Measurements from ENCODE around the gene PTPRK.

The PTPRK gene

GRCh38 chr6:128478230-128479047, 42.0 kb downstream of the PTPRK start:
- H3K36me3 ChIP-seq (ENCODE audit: control insufficient read depth, insufficient read depth, low read length) = no peaks in the 10 kb centered on the region
- H3K4me3 ChIP-seq (ENCODE audit: insufficient read depth, low read depth, low read length) = no peak overlapping the region
- 96 to 100% methylated on average over 2 of the region's 3 CpGs for WGBS, 2 experiments
- H3K27ac ChIP-seq (ENCODE audit: insufficient read depth, low read depth, low read length, poor library complexity, severe bottlenecking) = no peak overlapping the region
- H3K9me3 ChIP-seq (ENCODE audit: control insufficient read depth, low read length) = no peaks in the 10 kb centered on the region
- H3K27me3 ChIP-seq (ENCODE audit: control insufficient read depth, insufficient read depth, low read length, poor library complexity, severe bottlenecking) = no peaks in the 10 kb centered on the region
- peaks cover 3% of the 10 kb centered on the region for H3K4me1 ChIP-seq (ENCODE audit: control insufficient read depth, insufficient read depth, low read length)

GRCh38 chr6:128474933-128475332, 45.5 kb downstream of the PTPRK start:
- Histone ChIP-seq H3K4me3 (ENCODE audit: insufficient read depth, low read depth, low read length) (no peak overlapping the region), H3K9me3 (ENCODE audit: control insufficient read depth, low read length) (no peaks in the 10 kb centered on the region), H3K4me1 (ENCODE audit: control insufficient read depth, insufficient read depth, low read length) (no peaks in the 10 kb centered on the region), H3K27ac (ENCODE audit: insufficient read depth, low read depth, low read length, poor library complexity, severe bottlenecking) (no peak overlapping the region), H3K36me3 (ENCODE audit: control insufficient read depth, insufficient read depth, low read length) (no peaks in the 10 kb centered on the region), H3K27me3 (ENCODE audit: control insufficient read depth, insufficient read depth, low read length, poor library complexity, severe bottlenecking) (no peaks in the 10 kb centered on the region)
- WGBS, 2 experiments = 100% methylated on average over 1 of the region's 1 CpG

- WGBS, 2 experiments = 90% methylated on average over 1 of the region's 1 CpG; no CpG with 5 or more reads in 1 of the 2 experiments
These were observed 45.9 kb downstream of the PTPRK start for GRCh38 chr6:128474481-128474880.

DNA sequence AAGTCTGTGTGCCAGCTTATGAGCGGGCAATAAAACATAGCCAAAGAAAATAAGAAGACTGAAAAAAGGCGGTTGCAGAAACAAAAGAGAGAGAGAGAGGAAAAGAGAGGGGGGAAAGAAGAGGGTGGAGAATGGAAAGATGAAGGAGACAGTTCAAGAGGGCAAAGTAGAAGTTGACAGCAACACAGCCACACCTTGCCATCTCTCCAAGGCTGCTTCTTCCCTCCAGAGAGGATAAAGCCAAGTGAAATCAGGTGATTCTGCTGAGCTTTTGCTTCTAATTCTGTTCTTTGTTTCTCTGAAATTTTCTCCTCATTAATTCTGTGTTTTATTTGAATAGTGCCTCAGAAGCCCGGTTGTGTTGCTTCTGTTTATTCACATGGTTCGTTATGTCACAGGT, 48.5 kb downstream of the PTPRK start:
- no peak overlapping the region for H3K4me3 ChIP-seq (ENCODE audit: insufficient read depth, low read depth, low read length)
- no peak overlapping the region for H3K27ac ChIP-seq (ENCODE audit: insufficient read depth, low read depth, low read length, poor library complexity, severe bottlenecking)
- 92 to 94% methylated on average over 4 of the region's 4 CpGs for WGBS, 2 experiments
- no peaks in the 10 kb centered on the region for H3K9me3 ChIP-seq (ENCODE audit: control insufficient read depth, low read length)
- no peaks in the 10 kb centered on the region for H3K4me1 ChIP-seq (ENCODE audit: control insufficient read depth, insufficient read depth, low read length)
- no peaks in the 10 kb centered on the region for H3K27me3 ChIP-seq (ENCODE audit: control insufficient read depth, insufficient read depth, low read length, poor library complexity, severe bottlenecking)
- H3K36me3 ChIP-seq (ENCODE audit: control insufficient read depth, insufficient read depth, low read length) = no peaks in the 10 kb centered on the region

More at GRCh38 chr6:128474481-128474880, 45.9 kb downstream of the PTPRK start:
- Histone ChIP-seq H3K36me3 (ENCODE audit: control insufficient read depth, insufficient read depth, low read length) (no peaks in the 10 kb centered on the region), H3K9me3 (ENCODE audit: control insufficient read depth, low read length) (no peaks in the 10 kb centered on the region), H3K4me3 (ENCODE audit: insufficient read depth, low read depth, low read length) (no peak overlapping the region), H3K27me3 (ENCODE audit: control insufficient read depth, insufficient read depth, low read length, poor library complexity, severe bottlenecking) (no peaks in the 10 kb centered on the region), H3K27ac (ENCODE audit: insufficient read depth, low read depth, low read length, poor library complexity, severe bottlenecking) (no peak overlapping the region), H3K4me1 (ENCODE audit: control insufficient read depth, insufficient read depth, low read length) (no peaks in the 10 kb centered on the region)

GRCh38 chr6:128465368-128466343, 54.7 kb downstream of the PTPRK start:
- no peak overlapping the region for H3K4me3 ChIP-seq (ENCODE audit: insufficient read depth, low read depth, low read length)
- H3K27ac ChIP-seq (ENCODE audit: insufficient read depth, low read depth, low read length, poor library complexity, severe bottlenecking) = no peak overlapping the region
- no peaks in the 10 kb centered on the region for H3K27me3 ChIP-seq (ENCODE audit: control insufficient read depth, insufficient read depth, low read length, poor library complexity, severe bottlenecking)
- H3K9me3 ChIP-seq (ENCODE audit: control insufficient read depth, low read length) = no peaks in the 10 kb centered on the region
- WGBS, 2 experiments = 66 to 89% methylated on average over 2 of the region's 2 CpGs
- no peaks in the 10 kb centered on the region for H3K4me1 ChIP-seq (ENCODE audit: control insufficient read depth, insufficient read depth, low read length)
- H3K36me3 ChIP-seq (ENCODE audit: control insufficient read depth, insufficient read depth, low read length) = no peaks in the 10 kb centered on the region

DNA sequence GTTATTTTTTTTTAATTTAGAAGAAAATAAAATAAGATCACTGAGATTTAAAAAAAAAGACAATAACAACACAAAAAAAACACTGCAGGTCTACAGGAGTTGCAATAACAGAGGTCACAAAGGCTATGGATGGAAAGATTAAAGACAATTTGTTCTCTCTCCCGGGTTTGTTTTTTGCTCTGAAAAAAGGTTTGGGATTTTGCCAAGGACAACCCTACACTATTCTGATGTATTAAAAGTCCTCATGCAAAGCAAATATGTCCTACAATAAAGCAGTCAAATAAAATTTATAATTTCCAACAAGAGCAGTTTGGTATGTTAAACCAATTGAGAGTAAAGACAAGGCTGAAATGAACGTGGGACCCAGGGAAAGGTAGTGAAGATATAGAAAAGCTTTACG, 55.6 kb downstream of the PTPRK start:
- Histone ChIP-seq H3K4me1 (ENCODE audit: control insufficient read depth, insufficient read depth, low read length) (no peaks in the 10 kb centered on the region), H3K27ac (ENCODE audit: insufficient read depth, low read depth, low read length, poor library complexity, severe bottlenecking) (no peak overlapping the region), H3K9me3 (ENCODE audit: control insufficient read depth, low read length) (no peaks in the 10 kb centered on the region), H3K36me3 (ENCODE audit: control insufficient read depth, insufficient read depth, low read length) (no peaks in the 10 kb centered on the region), H3K4me3 (ENCODE audit: insufficient read depth, low read depth, low read length) (no peak overlapping the region), H3K27me3 (ENCODE audit: control insufficient read depth, insufficient read depth, low read length, poor library complexity, severe bottlenecking) (no peaks in the 10 kb centered on the region)
- 93 to 100% methylated on average over 1 to 2 of the region's 3 CpGs for WGBS, 2 experiments

GRCh38 chr6:128463942-128464341, 56.5 kb downstream of the PTPRK start:
- no peak overlapping the region for H3K27ac ChIP-seq (ENCODE audit: insufficient read depth, low read depth, low read length, poor library complexity, severe bottlenecking)
- H3K4me3 ChIP-seq (ENCODE audit: insufficient read depth, low read depth, low read length) = no peak overlapping the region
- 91 to 93% methylated on average over 7 of the region's 7 CpGs for WGBS, 2 experiments
- H3K4me1 ChIP-seq (ENCODE audit: control insufficient read depth, insufficient read depth, low read length) = no peaks in the 10 kb centered on the region
- no peaks in the 10 kb centered on the region for H3K9me3 ChIP-seq (ENCODE audit: control insufficient read depth, low read length)
- no peaks in the 10 kb centered on the region for H3K36me3 ChIP-seq (ENCODE audit: control insufficient read depth, insufficient read depth, low read length)
- no peaks in the 10 kb centered on the region for H3K27me3 ChIP-seq (ENCODE audit: control insufficient read depth, insufficient read depth, low read length, poor library complexity, severe bottlenecking)

DNA sequence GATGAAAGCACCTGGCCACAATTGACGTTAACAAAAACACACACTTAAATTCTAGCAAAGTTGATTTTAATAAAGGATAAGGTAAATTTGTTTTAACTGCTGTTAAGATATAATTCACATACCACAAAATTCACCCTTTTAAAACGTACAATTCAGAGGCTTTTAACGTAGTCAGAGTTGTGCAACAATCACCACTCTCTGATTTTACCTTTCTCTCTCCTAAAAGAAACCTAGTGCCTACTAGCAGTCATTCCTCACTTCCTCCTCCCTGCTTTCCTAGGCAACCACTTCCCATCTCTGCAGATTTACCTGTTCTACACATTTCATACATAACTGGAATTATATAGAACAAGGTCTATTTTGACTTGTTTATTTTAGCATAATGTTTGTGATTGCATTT, 58.9 kb downstream of the PTPRK start:
- H3K36me3 ChIP-seq (ENCODE audit: control insufficient read depth, insufficient read depth, low read length) = no peaks in the 10 kb centered on the region
- H3K4me3 ChIP-seq (ENCODE audit: insufficient read depth, low read depth, low read length) = no peak overlapping the region
- H3K9me3 ChIP-seq (ENCODE audit: control insufficient read depth, low read length) = no peaks in the 10 kb centered on the region

GRCh38 chr6:128456510-128457230, 63.7 kb downstream of the PTPRK start:
- no peaks in the 10 kb centered on the region for H3K27me3 ChIP-seq (ENCODE audit: control insufficient read depth, insufficient read depth, low read length, poor library complexity, severe bottlenecking)
- no peak overlapping the region for H3K27ac ChIP-seq (ENCODE audit: insufficient read depth, low read depth, low read length, poor library complexity, severe bottlenecking)
- no peaks in the 10 kb centered on the region for H3K4me1 ChIP-seq (ENCODE audit: control insufficient read depth, insufficient read depth, low read length)
- no peaks in the 10 kb centered on the region for H3K9me3 ChIP-seq (ENCODE audit: control insufficient read depth, low read length)
- no peaks in the 10 kb centered on the region for H3K36me3 ChIP-seq (ENCODE audit: control insufficient read depth, insufficient read depth, low read length)
- WGBS, 2 experiments = 100% methylated on average over 2 of the region's 2 CpGs; no CpG with 5 or more reads in 1 of the 2 experiments
- H3K4me3 ChIP-seq (ENCODE audit: insufficient read depth, low read depth, low read length) = no peak overlapping the region

More for the DNA sequence above, 58.9 kb downstream of the PTPRK start:
- Histone ChIP-seq H3K27ac (ENCODE audit: insufficient read depth, low read depth, low read length, poor library complexity, severe bottlenecking) (no peak overlapping the region), H3K4me1 (ENCODE audit: control insufficient read depth, insufficient read depth, low read length) (no peaks in the 10 kb centered on the region), H3K27me3 (ENCODE audit: control insufficient read depth, insufficient read depth, low read length, poor library complexity, severe bottlenecking) (no peaks in the 10 kb centered on the region)
- 89 to 91% methylated on average over 2 of the region's 3 CpGs for WGBS, 2 experiments
